Measurements from ENCODE around the gene RAI1.

DNA sequence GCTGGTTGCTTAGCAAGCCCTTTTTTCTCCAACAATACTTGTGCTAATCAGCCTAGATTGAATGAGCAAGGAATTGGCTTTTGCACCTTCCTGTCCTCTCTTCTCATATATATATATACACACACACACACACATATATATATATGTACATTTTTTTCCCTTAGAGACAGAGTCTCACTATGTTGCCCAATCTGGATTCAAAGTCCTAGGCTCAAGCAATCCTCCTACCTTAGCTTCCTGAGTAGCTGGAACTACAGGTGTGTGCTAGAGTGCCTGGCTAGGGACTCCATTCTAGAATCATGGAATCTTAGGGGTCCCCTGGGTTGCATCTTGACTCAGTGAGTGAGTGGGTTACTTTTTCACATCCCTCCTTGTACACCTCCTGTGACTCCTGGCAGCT, 27.0 kb downstream of the RAI1 start:
- TF ChIP-seq, protein P1, sequence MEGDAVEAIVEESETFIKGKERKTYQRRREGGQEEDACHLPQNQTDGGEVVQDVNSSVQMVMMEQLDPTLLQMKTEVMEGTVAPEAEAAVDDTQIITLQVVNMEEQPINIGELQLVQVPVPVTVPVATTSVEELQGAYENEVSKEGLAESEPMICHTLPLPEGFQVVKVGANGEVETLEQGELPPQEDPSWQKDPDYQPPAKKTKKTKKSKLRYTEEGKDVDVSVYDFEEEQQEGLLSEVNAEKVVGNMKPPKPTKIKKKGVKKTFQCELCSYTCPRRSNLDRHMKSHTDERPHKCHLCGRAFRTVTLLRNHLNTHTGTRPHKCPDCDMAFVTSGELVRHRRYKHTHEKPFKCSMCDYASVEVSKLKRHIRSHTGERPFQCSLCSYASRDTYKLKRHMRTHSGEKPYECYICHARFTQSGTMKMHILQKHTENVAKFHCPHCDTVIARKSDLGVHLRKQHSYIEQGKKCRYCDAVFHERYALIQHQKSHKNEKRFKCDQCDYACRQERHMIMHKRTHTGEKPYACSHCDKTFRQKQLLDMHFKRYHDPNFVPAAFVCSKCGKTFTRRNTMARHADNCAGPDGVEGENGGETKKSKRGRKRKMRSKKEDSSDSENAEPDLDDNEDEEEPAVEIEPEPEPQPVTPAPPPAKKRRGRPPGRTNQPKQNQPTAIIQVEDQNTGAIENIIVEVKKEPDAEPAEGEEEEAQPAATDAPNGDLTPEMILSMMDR (IDR thresholded peaks at IDR 0.05): no peak
- no peak for TF ChIP-seq POLR2A (IDR thresholded peaks at IDR 0.05)
